Measurements from ENCODE around the gene SEMA3D.

Gene SEMA3D

GRCh38 chr7:85175217-85175616 lies 11.6 kb downstream of the SEMA3D start:
- Mint-ChIP-seq H3K4me1 (peaks cover 6% of the 10 kb centered on the region), H3K9me3 (peaks cover 22% of the 10 kb centered on the region), H3K36me3 (ENCODE audit: low read depth) (peaks cover 44% of the 10 kb centered on the region), H3K4me3 (no peak overlapping the region), H3K27ac (no peak overlapping the region), H3K27me3 (ENCODE audit: low read depth) (no peaks in the 10 kb centered on the region)
- TF ChIP-seq, protein P1, sequence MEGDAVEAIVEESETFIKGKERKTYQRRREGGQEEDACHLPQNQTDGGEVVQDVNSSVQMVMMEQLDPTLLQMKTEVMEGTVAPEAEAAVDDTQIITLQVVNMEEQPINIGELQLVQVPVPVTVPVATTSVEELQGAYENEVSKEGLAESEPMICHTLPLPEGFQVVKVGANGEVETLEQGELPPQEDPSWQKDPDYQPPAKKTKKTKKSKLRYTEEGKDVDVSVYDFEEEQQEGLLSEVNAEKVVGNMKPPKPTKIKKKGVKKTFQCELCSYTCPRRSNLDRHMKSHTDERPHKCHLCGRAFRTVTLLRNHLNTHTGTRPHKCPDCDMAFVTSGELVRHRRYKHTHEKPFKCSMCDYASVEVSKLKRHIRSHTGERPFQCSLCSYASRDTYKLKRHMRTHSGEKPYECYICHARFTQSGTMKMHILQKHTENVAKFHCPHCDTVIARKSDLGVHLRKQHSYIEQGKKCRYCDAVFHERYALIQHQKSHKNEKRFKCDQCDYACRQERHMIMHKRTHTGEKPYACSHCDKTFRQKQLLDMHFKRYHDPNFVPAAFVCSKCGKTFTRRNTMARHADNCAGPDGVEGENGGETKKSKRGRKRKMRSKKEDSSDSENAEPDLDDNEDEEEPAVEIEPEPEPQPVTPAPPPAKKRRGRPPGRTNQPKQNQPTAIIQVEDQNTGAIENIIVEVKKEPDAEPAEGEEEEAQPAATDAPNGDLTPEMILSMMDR (IDR thresholded peaks at IDR 0.05; ENCODE audit: unreplicated experiment in 3 of 3) = no peak

DNA sequence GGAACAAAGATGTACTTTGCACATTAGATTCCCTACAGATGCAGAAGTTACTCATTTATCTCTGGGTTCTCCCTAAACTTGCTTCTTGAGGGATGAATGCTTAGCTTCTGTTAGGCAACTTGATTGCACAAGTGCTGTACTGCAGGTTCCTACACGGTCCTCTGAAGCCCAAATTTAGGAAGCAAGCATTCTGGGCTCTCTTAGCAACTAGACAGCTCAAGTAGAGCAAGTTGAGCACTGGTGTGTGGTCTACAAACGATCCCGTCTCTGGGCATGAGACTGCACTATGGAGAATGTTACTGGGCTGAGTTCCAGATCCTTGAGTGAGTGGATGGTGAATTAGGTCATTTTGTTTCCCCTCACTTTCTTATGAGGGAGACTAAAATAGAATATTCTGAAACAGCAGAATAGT lies 14.3 kb downstream of the SEMA3D start:
- Mint-ChIP-seq H3K4me3 (no peak overlapping the region), H3K36me3 (ENCODE audit: low read depth) (peaks cover 19% of the 10 kb centered on the region), H3K9me3 (peaks cover 5% of the 10 kb centered on the region), H3K27me3 (ENCODE audit: low read depth) (no peaks in the 10 kb centered on the region), H3K27ac (peak overlapping the region; percentile 2 to 47 (median 36)), H3K4me1 (peaks cover 6% of the 10 kb centered on the region)
- TF ChIP-seq, protein P1 (IDR thresholded peaks at IDR 0.05; ENCODE audit: unreplicated experiment in 3 of 3) = no peak

DNA sequence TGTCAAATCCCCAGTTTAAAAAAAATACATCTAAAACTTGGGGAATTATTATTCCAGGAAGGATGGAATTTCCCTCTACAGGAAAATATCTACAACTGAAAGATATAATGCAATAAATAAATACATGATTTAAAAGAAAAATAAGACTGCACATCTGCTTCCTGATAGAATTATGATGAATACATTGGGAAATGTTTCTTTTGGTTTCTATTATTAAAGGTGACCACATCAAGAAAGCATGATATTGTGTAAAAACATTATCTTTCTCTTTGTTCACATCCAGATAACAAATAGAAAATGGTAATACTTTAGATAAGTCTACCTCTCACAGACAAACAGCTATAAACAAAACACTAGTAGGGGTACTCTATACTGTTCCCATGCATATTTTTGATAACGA lies 19.2 kb downstream of the SEMA3D start:
- no peaks in the 10 kb centered on the region for H3K9me3 Mint-ChIP-seq
- TF ChIP-seq, protein P1 (IDR thresholded peaks at IDR 0.05; ENCODE audit: unreplicated experiment in 3 of 3) = no peak
- H3K36me3 Mint-ChIP-seq (ENCODE audit: low read depth) = peaks cover 1% of the 10 kb centered on the region
- H3K27ac Mint-ChIP-seq = no peak overlapping the region
- no peaks in the 10 kb centered on the region for H3K27me3 Mint-ChIP-seq (ENCODE audit: low read depth)
- no peak overlapping the region for H3K4me3 Mint-ChIP-seq
- H3K4me1 Mint-ChIP-seq = peaks cover 9% of the 10 kb centered on the region

GRCh38 chr7:85165263-85165662 lies 21.6 kb downstream of the SEMA3D start:
- Mint-ChIP-seq H3K36me3 (ENCODE audit: low read depth) (no peaks in the 10 kb centered on the region), H3K27ac (no peak overlapping the region), H3K4me3 (no peak overlapping the region), H3K9me3 (no peaks in the 10 kb centered on the region), H3K4me1 (peaks cover 12% of the 10 kb centered on the region), H3K27me3 (ENCODE audit: low read depth) (no peaks in the 10 kb centered on the region)
- TF ChIP-seq, protein P1 (IDR thresholded peaks at IDR 0.05; ENCODE audit: unreplicated experiment in 3 of 3) = no peak

DNA sequence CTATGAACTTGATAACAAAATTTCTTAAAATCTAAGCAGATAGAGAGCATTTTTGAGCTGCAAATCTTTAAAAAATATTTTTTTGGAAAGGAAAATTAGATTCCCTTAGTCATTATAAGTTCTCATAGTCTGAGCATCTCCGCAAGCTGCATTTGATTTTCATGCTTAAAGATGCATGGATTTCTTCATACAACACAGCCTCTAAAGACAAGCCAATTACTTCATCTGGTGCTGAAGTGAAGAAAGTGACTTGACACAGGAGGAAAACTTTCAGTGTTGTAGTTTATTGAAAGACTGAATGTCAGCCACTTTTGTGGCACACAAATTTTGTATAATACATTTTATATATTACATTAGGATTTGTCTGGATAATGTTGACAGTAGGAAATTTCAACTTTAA lies 22.5 kb downstream of the SEMA3D start:
- no peaks in the 10 kb centered on the region for H3K27me3 Mint-ChIP-seq (ENCODE audit: low read depth)
- peaks cover 2% of the 10 kb centered on the region for H3K36me3 Mint-ChIP-seq (ENCODE audit: low read depth)
- no peak overlapping the region for H3K27ac Mint-ChIP-seq
- TF ChIP-seq, protein P1 (IDR thresholded peaks at IDR 0.05; ENCODE audit: unreplicated experiment in 3 of 3) = no peak
- H3K4me3 Mint-ChIP-seq = no peak overlapping the region
- H3K9me3 Mint-ChIP-seq = peaks cover 2% of the 10 kb centered on the region
- peaks cover 12% of the 10 kb centered on the region for H3K4me1 Mint-ChIP-seq

DNA sequence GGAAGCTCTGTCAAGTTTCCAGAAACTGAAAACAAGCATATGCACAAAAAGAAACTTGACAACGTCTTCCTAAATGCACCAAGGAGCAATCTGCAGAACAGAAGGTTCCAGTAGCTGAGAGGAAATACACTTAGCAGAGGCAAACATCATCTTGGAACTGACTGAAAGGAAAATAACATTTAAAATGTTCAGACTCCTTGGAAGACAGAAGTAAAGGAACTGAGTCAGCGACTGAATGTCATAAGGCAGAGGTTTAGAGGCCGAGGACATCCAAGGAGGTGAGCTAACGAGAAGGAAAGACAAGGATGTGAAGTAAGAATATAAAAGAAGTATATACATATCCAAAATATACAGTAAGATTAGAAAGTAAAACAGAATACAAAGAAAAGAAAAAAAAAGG lies 24.1 kb downstream of the SEMA3D start:
- TF ChIP-seq, protein P1 (IDR thresholded peaks at IDR 0.05; ENCODE audit: unreplicated experiment in 3 of 3) = no peak
- peaks cover 12% of the 10 kb centered on the region for H3K4me1 Mint-ChIP-seq
- H3K27ac Mint-ChIP-seq = peak overlapping the region; percentile 26 to 31 (median 26)
- H3K27me3 Mint-ChIP-seq (ENCODE audit: low read depth) = no peaks in the 10 kb centered on the region
- peaks cover 12% of the 10 kb centered on the region for H3K9me3 Mint-ChIP-seq
- no peak overlapping the region for H3K4me3 Mint-ChIP-seq
- peaks cover 12% of the 10 kb centered on the region for H3K36me3 Mint-ChIP-seq (ENCODE audit: low read depth)

Data from nephron (organoid).